PC-9 (cell line): ENCODE data around the gene CFAP77.

ENCODE experiments used
- CTCF ChIP-seq: fragments of 200-600 bp; sonication (generic); conservative IDR thresholded peaks from 2 replicates; pipeline ENCODE4 v1.6.1; 2017; ENCODE audit warnings: mixed run types, antibody characterized with exemption, mild to moderate bottlenecking, moderate library complexity
- EZH2 ChIP-seq: fragments of 200-600 bp; sonication (generic); IDR thresholded peaks from 2 replicates; pipeline ENCODE4 v1.8.0; 2017; ENCODE audit warnings: antibody characterized with exemption, low read depth

GRCh38 chr9:132538071-132538470 lies 128.1 kb downstream of the CFAP77 start:
- TF ChIP-seq CTCF, result no peak
- TF ChIP-seq EZH2, result no peak
